ENCODE data around the gene FEZ2. TPM values are rescaled to one million over a fixed set of nuclear protein-coding genes. Genes with fewer than 3 reads are reported as not detected.

FEZ2 gene, protein sequence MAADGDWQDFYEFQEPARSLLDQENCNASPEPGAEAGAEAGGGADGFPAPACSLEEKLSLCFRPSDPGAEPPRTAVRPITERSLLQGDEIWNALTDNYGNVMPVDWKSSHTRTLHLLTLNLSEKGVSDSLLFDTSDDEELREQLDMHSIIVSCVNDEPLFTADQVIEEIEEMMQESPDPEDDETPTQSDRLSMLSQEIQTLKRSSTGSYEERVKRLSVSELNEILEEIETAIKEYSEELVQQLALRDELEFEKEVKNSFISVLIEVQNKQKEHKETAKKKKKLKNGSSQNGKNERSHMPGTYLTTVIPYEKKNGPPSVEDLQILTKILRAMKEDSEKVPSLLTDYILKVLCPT
- total RNA-seq (2021; ENCODE audit: unreplicated experiment) (51.1 TPM), Bru-seq, nascent RNA (percentile 94 among the genes with signal in this experiment), BruChase-seq, experiment 1, labeled RNA remaining after a 2-hour chase (percentile 94 among the genes with signal in this experiment), BruChase-seq, experiment 2, labeled RNA remaining after a 6-hour chase (percentile 88 among the genes with signal in this experiment)
- 37.1 TPM for polyA plus RNA-seq (2012; ENCODE audit: insufficient read length)
- long read RNA-seq, transcript FEZ2-204 (8 exons, 1,931 nt) = major isoform, 5 of 72 reads
- long read RNA-seq, partial matches to known transcripts = 7 of 72 reads
- long read RNA-seq, other reads (novel, unspliced or antisense) = 59 of 72 reads

DNA sequence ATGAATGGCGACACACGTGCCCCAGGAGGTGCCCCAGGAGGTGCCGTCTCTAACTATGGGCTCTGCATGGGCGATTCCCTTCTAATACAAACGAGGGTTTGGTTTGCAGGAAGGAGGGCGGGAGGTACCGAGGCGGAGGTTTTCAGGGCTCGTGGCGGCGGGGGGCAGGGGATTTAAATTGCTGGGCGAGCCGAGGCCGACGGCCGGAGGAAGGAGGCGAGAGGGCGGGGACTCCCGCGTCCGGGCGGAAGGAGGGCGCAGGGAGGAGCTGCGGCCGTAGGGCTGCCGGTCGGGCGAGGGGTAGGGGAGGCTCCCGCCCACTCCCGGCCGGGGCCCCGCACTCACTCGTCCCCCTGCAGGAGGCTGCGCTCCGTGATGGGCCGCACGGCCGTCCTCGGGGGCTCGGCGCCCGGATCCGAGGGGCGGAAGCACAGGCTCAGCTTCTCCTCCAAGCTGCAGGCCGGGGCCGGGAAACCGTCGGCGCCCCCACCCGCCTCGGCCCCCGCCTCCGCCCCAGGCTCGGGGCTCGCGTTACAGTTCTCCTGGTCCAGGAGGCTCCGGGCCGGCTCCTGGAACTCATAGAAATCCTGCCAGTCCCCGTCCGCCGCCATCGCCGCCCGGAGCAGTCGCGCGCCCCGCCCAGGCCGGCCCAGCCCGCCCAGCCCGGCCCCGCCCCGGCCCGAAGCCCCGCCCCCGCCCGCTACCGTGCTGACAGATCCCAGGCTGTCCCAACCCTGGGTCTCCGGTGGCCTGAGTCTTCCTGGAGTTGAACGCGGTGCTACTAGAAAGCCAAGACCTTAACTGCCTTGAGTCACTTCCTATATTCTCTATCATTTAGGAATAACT lies at the start of gene FEZ2:
TSS of gene FEZ2 (minus strand) at position 637 of the 846 bp plus-strand sequence. CDS start at position 611, 26 bp downstream.
- CTCF ChIA-PET = interaction anchor here (0.6 to 0.9 kb wide), 2 partner anchors 35 to 75 kb away, joined by 3 read pairs; no protein-coding TSS in a partner anchor
- intact Hi-C loops (cut with micrococcal nuclease; ENCODE audit: unreplicated experiment) = no loop called here
- POLR2A ChIA-PET = interaction anchor here (0.6 kb wide), 1 partner anchor 41 kb away, joined by 3 read pairs; no protein-coding TSS in a partner anchor

DNA sequence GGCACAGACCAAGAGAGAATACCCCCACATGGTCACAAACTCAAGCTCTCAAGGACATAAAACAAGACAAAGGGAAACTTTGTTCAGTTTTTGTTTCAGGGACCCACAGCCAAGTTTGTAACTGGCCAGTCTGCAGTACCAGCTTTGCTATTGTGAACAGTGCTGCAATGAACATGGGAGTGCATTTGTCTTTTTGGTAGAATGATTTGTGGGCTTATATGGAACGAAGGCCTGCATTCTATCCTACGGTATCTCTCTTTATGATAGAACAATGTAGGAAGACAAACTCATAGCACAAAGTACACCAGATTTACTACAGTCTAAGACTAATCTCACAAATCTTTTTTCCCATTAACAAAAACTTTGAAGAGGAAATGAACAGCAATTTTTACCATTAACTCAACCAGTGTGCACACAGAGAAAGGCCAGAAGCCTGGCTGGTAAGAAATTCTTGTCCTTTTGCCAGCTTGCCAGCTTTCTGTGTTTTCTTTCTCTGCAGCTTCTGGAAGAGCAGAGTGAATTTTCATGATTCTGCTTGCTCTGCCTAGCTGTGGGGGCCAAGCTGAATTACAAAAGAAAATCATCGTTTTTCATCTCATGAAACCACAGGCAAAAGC lies 37.1 kb upstream of the FEZ2 start:
- ChIA-PET CTCF (no interaction called here), POLR2A (no interaction called here)
- intact Hi-C loops (cut with micrococcal nuclease; ENCODE audit: unreplicated experiment) = no loop called here
- TF ChIP-seq, protein P1, sequence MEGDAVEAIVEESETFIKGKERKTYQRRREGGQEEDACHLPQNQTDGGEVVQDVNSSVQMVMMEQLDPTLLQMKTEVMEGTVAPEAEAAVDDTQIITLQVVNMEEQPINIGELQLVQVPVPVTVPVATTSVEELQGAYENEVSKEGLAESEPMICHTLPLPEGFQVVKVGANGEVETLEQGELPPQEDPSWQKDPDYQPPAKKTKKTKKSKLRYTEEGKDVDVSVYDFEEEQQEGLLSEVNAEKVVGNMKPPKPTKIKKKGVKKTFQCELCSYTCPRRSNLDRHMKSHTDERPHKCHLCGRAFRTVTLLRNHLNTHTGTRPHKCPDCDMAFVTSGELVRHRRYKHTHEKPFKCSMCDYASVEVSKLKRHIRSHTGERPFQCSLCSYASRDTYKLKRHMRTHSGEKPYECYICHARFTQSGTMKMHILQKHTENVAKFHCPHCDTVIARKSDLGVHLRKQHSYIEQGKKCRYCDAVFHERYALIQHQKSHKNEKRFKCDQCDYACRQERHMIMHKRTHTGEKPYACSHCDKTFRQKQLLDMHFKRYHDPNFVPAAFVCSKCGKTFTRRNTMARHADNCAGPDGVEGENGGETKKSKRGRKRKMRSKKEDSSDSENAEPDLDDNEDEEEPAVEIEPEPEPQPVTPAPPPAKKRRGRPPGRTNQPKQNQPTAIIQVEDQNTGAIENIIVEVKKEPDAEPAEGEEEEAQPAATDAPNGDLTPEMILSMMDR (IDR thresholded peaks at IDR 0.05) = no peak
- TF ChIP-seq, protein P2, sequence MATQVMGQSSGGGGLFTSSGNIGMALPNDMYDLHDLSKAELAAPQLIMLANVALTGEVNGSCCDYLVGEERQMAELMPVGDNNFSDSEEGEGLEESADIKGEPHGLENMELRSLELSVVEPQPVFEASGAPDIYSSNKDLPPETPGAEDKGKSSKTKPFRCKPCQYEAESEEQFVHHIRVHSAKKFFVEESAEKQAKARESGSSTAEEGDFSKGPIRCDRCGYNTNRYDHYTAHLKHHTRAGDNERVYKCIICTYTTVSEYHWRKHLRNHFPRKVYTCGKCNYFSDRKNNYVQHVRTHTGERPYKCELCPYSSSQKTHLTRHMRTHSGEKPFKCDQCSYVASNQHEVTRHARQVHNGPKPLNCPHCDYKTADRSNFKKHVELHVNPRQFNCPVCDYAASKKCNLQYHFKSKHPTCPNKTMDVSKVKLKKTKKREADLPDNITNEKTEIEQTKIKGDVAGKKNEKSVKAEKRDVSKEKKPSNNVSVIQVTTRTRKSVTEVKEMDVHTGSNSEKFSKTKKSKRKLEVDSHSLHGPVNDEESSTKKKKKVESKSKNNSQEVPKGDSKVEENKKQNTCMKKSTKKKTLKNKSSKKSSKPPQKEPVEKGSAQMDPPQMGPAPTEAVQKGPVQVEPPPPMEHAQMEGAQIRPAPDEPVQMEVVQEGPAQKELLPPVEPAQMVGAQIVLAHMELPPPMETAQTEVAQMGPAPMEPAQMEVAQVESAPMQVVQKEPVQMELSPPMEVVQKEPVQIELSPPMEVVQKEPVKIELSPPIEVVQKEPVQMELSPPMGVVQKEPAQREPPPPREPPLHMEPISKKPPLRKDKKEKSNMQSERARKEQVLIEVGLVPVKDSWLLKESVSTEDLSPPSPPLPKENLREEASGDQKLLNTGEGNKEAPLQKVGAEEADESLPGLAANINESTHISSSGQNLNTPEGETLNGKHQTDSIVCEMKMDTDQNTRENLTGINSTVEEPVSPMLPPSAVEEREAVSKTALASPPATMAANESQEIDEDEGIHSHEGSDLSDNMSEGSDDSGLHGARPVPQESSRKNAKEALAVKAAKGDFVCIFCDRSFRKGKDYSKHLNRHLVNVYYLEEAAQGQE (IDR thresholded peaks at IDR 0.05; ENCODE audit: insufficient read depth in 1 of 2, low read depth in 2 of 2, low read length in 1 of 2) = no peak
- no peak for TF ChIP-seq SIN3A (IDR thresholded peaks at IDR 0.05; ENCODE audit: borderline replicate concordance, insufficient read depth, low read depth, low read length)
- no peak for TF ChIP-seq TCF7L2 (IDR thresholded peaks at IDR 0.05; ENCODE audit: low read depth, low read length)
- DNase-seq (ENCODE audit: low read depth, low spot score) (no peak), ATAC-seq (no peak)
- Histone ChIP-seq H3K27me3 (ENCODE audit: control insufficient read depth, insufficient read depth, low read length) (no peaks in the 10 kb centered on the region), H3K4me1 (ENCODE audit: control insufficient read depth, insufficient read depth, low read length) (no peaks in the 10 kb centered on the region), H3K4me3 (ENCODE audit: low read depth in 2 of 2, low read length in 2 of 2) (no peak overlapping the region), H3K27ac (ENCODE audit: low read length) (no peak overlapping the region), H3K9me3 (ENCODE audit: control insufficient read depth, insufficient read depth, low read depth, low read length) (no peaks in the 10 kb centered on the region; the same call in 1 of the 2 replicates), H3K36me3 (ENCODE audit: control insufficient read depth, insufficient read depth, low read length) (no peaks in the 10 kb centered on the region)
- BruUV-seq (replicated peaks) = no TSS peak
- in situ Hi-C loops (cut with HindIII; ENCODE audit: low pct_unique_long_range_greater_than_20kb, low sequenced_read_pairs) = no loop called here

More for the DNA sequence above, at the start of gene FEZ2:
- TF ChIP-seq SIN3A (IDR thresholded peaks at IDR 0.05; ENCODE audit: borderline replicate concordance, insufficient read depth, low read depth, low read length) = peak; percentile 54; the same call in 1 of the 2 replicates
- TF ChIP-seq, protein P2 (IDR thresholded peaks at IDR 0.05; ENCODE audit: insufficient read depth in 1 of 2, low read depth in 2 of 2, low read length in 1 of 2) = no peak
- no peaks in the 10 kb centered on the region for H3K27me3 ChIP-seq (ENCODE audit: control insufficient read depth, insufficient read depth, low read length)
- peaks cover 4% of the 10 kb centered on the region; the same call in 1 of the 2 replicates for H3K36me3 ChIP-seq (ENCODE audit: control insufficient read depth, insufficient read depth, low read length)
- H3K4me3 ChIP-seq (ENCODE audit: low read depth in 2 of 2, low read length in 2 of 2) = peak within 1 kb of the TSS; percentile 95 to 96
- peaks cover 3% of the 10 kb centered on the region; the same call in 1 of the 2 replicates for H3K9me3 ChIP-seq (ENCODE audit: control insufficient read depth, insufficient read depth, low read depth, low read length)
- peak; percentile 98 for ATAC-seq
- no TSS peak for BruUV-seq (replicated peaks)
- peak within 1 kb of the TSS; percentile 93 for H3K27ac ChIP-seq (ENCODE audit: low read length)
- in situ Hi-C loops (cut with HindIII; ENCODE audit: low pct_unique_long_range_greater_than_20kb, low sequenced_read_pairs) = no loop called here
- peaks cover 12% of the 10 kb centered on the region for H3K4me1 ChIP-seq (ENCODE audit: control insufficient read depth, insufficient read depth, low read length)
- DNase-seq (ENCODE audit: low read depth, low spot score) = no peak

Measured in Panc1 (cell line).